AG10803 (cell line): ENCODE data around the gene MEOX2.

Experiments used
- DNase-seq: peaks from one replicate; pipeline ENCODE4 v3.0.0; 2010; ENCODE audit warnings: low read depth
- H3K4me3 ChIP-seq: 2 replicates; pipeline ENCODE4 v1.5.1; 2011; ENCODE audit warnings: mild to moderate bottlenecking, low read length, control low read depth
- TF ChIP-seq, protein P1 (sequence below): conservative IDR thresholded peaks from 2 replicates; pipeline ENCODE4 v1.5.1; 2011; ENCODE audit warnings: mild to moderate bottlenecking, low read length, control low read depth, inconsistent platforms

The MEOX2 gene

DNA sequence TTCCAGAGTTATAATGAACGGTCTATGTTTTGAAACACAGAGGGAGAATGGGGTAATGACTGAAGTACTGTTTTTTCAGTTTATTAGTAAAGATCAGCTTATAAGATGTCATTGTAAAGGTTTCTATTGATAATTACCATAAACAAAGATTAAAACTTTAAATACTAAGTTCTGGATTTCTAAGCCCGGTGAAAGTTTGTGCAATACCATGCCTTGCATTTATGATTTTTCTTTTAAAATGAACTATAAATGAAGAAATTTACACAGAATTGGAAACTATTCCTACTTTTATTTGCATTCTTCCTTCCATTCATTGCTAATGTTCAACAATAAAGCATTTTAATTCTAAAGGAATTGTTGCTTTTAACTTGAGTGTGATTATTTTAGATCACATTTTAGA, 4.9 kb downstream of the MEOX2 start:
- H3K4me3 ChIP-seq: no peak overlapping the region
- TF ChIP-seq, protein P1, sequence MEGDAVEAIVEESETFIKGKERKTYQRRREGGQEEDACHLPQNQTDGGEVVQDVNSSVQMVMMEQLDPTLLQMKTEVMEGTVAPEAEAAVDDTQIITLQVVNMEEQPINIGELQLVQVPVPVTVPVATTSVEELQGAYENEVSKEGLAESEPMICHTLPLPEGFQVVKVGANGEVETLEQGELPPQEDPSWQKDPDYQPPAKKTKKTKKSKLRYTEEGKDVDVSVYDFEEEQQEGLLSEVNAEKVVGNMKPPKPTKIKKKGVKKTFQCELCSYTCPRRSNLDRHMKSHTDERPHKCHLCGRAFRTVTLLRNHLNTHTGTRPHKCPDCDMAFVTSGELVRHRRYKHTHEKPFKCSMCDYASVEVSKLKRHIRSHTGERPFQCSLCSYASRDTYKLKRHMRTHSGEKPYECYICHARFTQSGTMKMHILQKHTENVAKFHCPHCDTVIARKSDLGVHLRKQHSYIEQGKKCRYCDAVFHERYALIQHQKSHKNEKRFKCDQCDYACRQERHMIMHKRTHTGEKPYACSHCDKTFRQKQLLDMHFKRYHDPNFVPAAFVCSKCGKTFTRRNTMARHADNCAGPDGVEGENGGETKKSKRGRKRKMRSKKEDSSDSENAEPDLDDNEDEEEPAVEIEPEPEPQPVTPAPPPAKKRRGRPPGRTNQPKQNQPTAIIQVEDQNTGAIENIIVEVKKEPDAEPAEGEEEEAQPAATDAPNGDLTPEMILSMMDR: no peak

DNA sequence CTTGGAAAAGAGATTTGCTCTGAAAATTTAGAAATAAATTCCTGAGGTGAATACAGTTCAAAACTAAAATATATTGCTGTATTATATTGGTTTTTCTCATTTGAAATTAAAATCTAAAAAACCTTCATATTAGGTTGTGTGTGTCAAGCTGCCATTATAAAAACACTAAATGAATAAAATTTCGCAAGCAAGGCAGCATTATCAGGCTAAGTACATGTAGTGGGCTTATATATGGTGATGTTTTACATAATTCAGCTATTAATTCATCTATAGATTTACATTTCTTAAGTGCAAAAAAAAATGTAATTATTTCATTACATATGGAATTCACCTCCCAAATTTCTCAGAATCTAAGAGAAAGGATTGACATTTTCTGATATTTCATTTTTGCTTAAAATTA, 5.3 kb downstream of the MEOX2 start:
- no peak overlapping the region for H3K4me3 ChIP-seq
- TF ChIP-seq, protein P1: no peak
- no peak for DNase-seq

More for the DNA sequence above, 4.9 kb downstream of the MEOX2 start:
- no peak for DNase-seq

DNA sequence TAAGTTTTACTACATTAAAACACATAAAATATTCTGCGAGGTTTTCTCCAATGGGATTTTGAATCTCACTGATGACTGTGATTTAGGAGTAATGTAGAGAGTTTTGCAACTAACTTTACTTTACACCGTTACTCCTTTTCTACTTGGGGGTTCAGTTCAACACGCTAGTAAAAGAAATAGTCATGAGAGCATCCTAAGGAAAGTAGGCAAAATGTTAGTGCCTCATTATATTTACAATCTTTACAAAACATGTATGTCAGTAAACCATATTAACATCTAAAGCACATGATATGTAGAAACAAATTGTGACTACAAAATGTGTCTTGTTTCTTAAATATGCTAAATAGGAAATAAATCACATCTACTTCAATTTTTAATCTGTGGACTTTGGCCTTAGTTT, 6.0 kb downstream of the MEOX2 start:
- TF ChIP-seq, protein P1: no peak
- no peak for DNase-seq
- no peak overlapping the region for H3K4me3 ChIP-seq

DNA sequence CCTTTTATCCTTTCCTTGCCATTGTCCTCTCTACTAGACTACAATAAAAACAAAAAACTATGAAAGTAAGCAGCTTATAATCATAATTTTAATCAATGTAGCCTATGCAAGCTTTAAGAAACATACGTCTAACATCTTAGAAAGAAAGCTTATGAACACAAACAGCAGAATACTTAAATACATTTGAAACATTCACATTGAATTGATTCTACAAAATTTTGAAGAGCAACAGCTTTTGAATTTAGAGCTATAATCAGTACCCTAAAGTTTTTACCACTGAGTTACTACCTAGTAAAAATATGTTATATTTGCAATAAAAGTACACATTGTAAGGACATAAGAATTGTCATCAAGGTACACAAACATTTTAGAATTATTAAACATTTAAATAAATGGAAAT, 7.2 kb downstream of the MEOX2 start:
- DNase-seq: no peak
- H3K4me3 ChIP-seq: no peak overlapping the region
- TF ChIP-seq, protein P1: no peak

DNA sequence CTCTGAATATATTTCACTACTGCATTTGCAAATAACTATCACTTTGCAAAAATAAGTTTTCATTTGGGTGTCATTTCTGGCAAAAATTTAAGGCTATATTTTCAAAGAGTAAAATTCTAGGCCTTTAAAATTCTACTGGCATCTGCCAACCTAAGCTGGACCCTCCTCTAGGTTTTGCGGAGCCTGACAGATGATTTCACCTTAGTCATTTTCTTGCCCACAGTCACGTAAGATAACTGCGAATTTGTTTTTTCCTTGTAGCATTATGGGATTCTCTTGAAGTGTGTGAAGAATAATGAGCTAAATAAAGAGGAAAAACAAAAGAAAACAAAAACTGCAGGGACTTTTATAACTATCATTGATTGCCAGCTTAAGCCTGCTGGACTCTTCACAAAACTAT, 7.8 kb downstream of the MEOX2 start:
- no peak overlapping the region for H3K4me3 ChIP-seq
- TF ChIP-seq, protein P1: no peak
- DNase-seq: no peak

DNA sequence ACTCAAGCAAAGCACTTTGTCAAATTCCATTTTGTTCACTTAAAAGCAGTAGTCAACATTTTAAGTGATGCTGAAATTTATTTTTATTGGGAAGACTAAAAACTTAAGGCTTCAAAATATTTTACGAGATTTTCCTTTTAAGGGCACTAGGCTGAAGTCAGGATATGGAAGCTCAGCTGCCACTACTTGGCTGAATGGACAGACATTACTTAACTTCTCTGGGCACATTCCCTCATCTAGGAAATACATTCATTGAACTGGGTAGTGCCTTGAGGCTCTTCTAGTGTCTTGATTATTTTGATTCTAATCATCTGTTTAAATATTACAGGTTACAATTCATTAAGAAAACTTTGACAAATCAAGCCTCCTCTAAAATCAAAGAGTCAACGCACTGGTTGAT, 11.1 kb downstream of the MEOX2 start:
- no peak for DNase-seq
- no peak overlapping the region for H3K4me3 ChIP-seq
- TF ChIP-seq, protein P1: no peak

DNA sequence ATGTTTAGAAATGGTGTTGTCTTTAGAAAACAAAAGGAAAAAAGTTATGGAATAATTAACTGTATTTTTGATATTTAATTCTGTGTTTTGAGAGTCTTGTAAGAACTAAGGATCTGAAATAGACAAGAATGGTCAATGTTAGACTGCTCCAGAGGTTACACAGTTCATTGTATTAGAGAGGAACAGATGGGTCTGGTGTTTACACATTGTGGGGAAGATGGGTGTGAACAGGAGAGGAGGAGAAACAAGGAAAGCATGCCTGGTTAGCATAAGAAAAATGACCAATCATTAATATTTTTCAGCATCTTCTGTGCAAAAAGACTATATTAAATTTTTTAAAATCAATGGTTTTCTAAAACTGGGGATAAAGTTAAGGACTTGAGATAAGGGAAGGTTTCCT, 11.9 kb downstream of the MEOX2 start:
- TF ChIP-seq, protein P1: no peak
- DNase-seq: no peak
- H3K4me3 ChIP-seq: no peak overlapping the region
